ENCODE data around the gene FANK1.
"Not testable (repeated sequence)": the region's sequence is repeated elsewhere in the genome, so short reads cannot be mapped to it uniquely, and the experiment has no call there.

FANK1 gene

GRCh38 chr10:126042354-126042753 lies 146.0 kb downstream of the FANK1 start:
- Histone ChIP-seq H3K4me1 (peaks cover 8% of the 10 kb centered on the region), H3K27me3 (no peaks in the 10 kb centered on the region), H3K4me3 (ENCODE audit: low read depth, low read length) (no peak overlapping the region), H3K36me3 (no peaks in the 10 kb centered on the region), H3K9me3 (no peaks in the 10 kb centered on the region)
- DNase-seq, result no peak
- TF ChIP-seq CTCF (IDR thresholded peaks at IDR 0.05; ENCODE audit: low read depth, low read length), result no peak

DNA sequence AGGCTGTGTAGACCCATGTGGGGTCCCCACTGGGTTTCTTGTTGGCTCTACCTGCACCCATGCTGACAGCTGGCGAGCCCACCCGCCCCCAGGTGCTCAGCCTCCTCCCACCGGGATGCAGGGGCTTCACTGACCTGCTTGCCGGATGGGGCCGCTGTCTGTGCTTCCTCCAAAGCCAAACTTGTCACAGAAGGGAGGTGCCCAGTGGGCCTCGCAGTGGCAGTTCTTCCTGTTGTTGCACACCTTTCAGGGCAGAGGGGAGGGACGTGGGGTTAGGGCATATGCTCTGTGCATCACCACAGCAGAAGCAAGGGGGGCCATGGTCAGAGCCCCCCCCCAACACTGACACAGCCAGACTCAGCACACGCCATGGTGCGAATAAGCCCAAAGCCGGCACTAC lies 146.5 kb downstream of the FANK1 start:
- DNase-seq, result no peak
- Histone ChIP-seq H3K4me1 (peaks cover 8% of the 10 kb centered on the region), H3K36me3 (no peaks in the 10 kb centered on the region), H3K4me3 (ENCODE audit: low read depth, low read length) (no peak overlapping the region), H3K9me3 (no peaks in the 10 kb centered on the region), H3K27me3 (no peaks in the 10 kb centered on the region)
- no peak for TF ChIP-seq CTCF (IDR thresholded peaks at IDR 0.05; ENCODE audit: low read depth, low read length)

DNA sequence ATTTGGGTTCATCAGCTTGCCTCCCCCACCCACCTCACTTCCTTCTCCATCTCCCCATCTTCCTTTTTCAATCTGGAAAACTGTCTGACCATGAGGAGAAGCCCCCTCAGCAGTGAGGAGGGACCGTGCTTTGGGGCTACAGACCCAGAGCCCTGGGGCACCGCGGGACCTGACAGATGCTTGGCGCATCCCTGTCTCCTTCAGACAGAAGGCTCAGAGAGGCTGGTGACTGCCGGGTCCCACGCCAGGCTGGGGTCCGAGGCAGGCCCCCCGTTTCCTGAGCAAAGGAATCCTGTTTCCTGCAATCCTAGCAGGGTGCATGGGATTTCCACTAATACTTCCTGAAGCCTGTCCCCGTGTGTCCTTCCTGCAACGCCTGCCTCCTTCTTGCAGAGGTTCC lies 147.0 kb downstream of the FANK1 start:
- Histone ChIP-seq H3K9me3 (no peaks in the 10 kb centered on the region), H3K27me3 (no peaks in the 10 kb centered on the region), H3K4me1 (peaks cover 8% of the 10 kb centered on the region), H3K4me3 (ENCODE audit: low read depth, low read length) (no peak overlapping the region), H3K36me3 (no peaks in the 10 kb centered on the region)
- TF ChIP-seq CTCF (IDR thresholded peaks at IDR 0.05; ENCODE audit: low read depth, low read length), result no peak
- no peak for DNase-seq

DNA sequence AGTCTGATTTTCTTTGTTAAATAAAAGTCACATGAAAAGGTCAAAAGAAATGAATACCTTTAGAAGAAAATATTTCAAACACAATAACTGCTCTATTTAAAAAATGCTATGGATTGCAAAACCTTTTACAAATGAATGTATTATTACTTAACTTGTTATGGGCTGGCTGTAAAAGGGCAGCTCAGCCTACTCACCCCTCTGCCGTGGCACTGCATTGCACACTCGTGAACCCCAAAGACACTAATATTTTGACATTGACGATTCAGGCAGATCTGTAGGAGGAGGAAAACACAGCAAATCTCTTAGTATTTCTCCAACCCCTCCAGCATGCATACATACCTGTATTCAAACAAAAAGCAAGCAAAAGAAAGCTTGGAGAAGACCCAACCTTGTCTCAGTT lies 149.5 kb downstream of the FANK1 start:
- H3K4me3 ChIP-seq (ENCODE audit: low read depth, low read length), result no peak overlapping the region
- no peak for TF ChIP-seq CTCF (IDR thresholded peaks at IDR 0.05; ENCODE audit: low read depth, low read length)

GRCh38 chr10:126046831-126047230 lies 150.5 kb downstream of the FANK1 start:
- H3K4me1 ChIP-seq, result peaks cover 8% of the 10 kb centered on the region
- no peaks in the 10 kb centered on the region for H3K36me3 ChIP-seq
- no peaks in the 10 kb centered on the region for H3K27me3 ChIP-seq
- H3K4me3 ChIP-seq (ENCODE audit: low read depth, low read length), result no peak overlapping the region
- TF ChIP-seq CTCF (IDR thresholded peaks at IDR 0.05; ENCODE audit: low read depth, low read length), result no peak
- DNase-seq, result no peak
- no peaks in the 10 kb centered on the region for H3K9me3 ChIP-seq

More for the DNA sequence above, 149.5 kb downstream of the FANK1 start:
- Histone ChIP-seq H3K9me3 (no peaks in the 10 kb centered on the region), H3K4me1 (peaks cover 12% of the 10 kb centered on the region), H3K27me3 (no peaks in the 10 kb centered on the region), H3K36me3 (no peaks in the 10 kb centered on the region)
- DNase-seq, result no peak

- not testable (repeated sequence) for H3K4me1 ChIP-seq; DNase-seq; H3K9me3 ChIP-seq; H3K27me3 ChIP-seq; H3K36me3 ChIP-seq; H3K4me3 ChIP-seq (ENCODE audit: low read depth, low read length)
These were observed 151.4 kb downstream of the FANK1 start for GRCh38 chr10:126047749-126048148.
